ENCODE data around the gene RAPGEF2. TPM values are rescaled to one million over a fixed set of nuclear protein-coding genes. Genes with fewer than 3 reads are reported as not detected.
A peak's percentile ranks its signal among the peaks of the same experiment; 100 is the strongest.
"Not testable (repeated sequence)": the region's sequence is repeated elsewhere in the genome, so short reads cannot be mapped to it uniquely, and the experiment has no call there.

Gene RAPGEF2
- total RNA-seq, 2 donors from 2014 or later, result 13.6 to 21.3 TPM

DNA sequence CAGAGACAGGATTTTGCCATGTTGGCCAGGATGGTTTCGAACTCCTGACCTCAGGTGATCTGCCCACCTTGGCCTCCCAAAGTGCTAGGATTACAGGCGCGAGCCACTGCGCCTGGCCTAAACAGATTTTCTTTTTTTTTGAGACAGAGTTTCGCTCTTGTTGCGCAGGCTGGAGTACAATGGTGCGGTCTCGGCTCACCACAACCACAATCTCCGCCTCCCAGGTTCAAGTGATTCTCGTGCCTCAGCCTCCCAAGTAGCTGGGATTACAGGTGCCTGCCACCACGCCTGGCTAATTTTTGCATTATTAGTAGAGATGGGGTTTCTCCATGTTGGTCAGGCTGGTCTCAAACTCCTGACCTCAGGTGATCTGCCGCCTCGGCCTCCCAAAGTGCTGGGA is 25.9 kb upstream of the RAPGEF2 start:
- H3K9me3 Mint-ChIP-seq; H3K36me3 Mint-ChIP-seq (ENCODE audit: insufficient read depth in 2 of 2); ATAC-seq (replicated peaks in 1 of 2); DNase-seq; H3K27me3 Mint-ChIP-seq (ENCODE audit: low read depth); H3K27ac Mint-ChIP-seq: not testable (repeated sequence)
- Mint-ChIP-seq H3K4me3 (peak overlapping the region in 1 of 2 donors; percentile 24), H3K4me1 (ENCODE audit: low read depth) (peaks cover 30% of the 10 kb centered on the region)

DNA sequence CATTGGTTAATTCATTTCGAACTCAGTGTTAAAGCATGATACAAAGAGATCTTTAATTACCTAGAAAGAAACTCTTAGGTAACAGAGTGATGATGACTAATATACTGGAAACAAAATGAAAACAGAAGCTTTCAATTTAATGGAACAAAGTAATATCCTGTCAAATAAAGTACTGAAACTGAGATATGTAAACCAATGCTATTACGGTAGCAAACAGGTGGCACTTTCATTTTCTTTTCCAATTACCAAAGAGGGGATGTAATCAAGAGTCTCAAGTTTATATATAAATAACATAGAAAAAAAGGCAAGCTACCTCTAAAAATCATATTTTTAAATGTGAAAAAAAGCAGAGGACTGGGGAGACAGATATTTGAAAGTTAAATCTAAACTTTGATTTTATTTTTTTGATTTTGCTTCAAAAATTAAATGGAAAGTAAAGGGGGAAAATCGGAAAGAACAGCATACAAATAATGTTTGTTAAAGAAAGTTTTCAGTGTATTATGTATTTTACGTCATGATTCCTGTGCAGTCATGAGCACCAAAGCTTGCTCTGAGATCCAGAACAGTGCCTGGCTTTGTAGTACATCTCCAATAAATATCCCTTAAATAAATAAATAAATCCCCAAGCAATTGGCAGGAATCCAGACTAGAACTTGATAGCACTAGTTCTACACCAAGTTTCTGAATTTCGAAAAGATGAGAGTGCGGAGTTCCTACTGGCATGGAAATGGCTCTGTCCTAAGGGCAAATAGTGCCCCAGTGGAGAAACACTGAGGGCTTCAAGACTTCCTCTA is 25.0 kb upstream of the RAPGEF2 start:
- DNase-seq, result no peak
- Mint-ChIP-seq H3K4me1 (ENCODE audit: low read depth) (peaks cover 30% of the 10 kb centered on the region), H3K27me3 (ENCODE audit: low read depth) (no peaks in the 10 kb centered on the region), H3K9me3 (peaks cover 0 to 2% of the 10 kb centered on the region in 2 donors), H3K4me3 (peak overlapping the region; percentile 70 to 82), H3K36me3 (ENCODE audit: insufficient read depth in 2 of 2) (peaks cover 0 to 2% of the 10 kb centered on the region in 2 donors), H3K27ac (peak overlapping the region; percentile 94)
- peak; percentile 93 to 94 for ATAC-seq (replicated peaks in 1 of 2)

DNA sequence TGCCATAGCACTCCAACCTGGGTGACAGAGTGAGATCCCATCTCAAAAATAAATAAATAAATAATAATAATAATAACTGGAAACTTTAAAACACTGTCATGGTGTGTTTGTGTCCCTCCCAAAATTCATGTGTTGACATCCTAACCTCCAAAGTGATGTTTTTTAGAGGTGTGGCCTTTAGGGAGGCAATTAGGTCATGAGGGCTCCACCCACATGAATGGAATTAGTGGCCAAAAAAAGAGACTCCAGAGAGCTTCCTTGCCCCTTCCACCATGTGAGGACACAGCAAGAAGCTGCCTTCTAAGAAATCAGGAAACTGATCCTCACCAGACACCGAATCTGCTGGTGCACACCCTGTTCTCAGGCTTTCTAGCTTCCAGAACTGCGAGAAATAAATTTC is 23.8 kb upstream of the RAPGEF2 start:
- ATAC-seq (replicated peaks in 1 of 2) (no peak), DNase-seq (no peak)
- Mint-ChIP-seq H3K4me1 (ENCODE audit: low read depth) (peaks cover 30% of the 10 kb centered on the region), H3K4me3 (no peak overlapping the region), H3K36me3 (ENCODE audit: insufficient read depth in 2 of 2) (peaks cover 0 to 2% of the 10 kb centered on the region in 2 donors), H3K27ac (no peak overlapping the region), H3K9me3 (peaks cover 0 to 2% of the 10 kb centered on the region in 2 donors), H3K27me3 (ENCODE audit: low read depth) (no peaks in the 10 kb centered on the region)

DNA sequence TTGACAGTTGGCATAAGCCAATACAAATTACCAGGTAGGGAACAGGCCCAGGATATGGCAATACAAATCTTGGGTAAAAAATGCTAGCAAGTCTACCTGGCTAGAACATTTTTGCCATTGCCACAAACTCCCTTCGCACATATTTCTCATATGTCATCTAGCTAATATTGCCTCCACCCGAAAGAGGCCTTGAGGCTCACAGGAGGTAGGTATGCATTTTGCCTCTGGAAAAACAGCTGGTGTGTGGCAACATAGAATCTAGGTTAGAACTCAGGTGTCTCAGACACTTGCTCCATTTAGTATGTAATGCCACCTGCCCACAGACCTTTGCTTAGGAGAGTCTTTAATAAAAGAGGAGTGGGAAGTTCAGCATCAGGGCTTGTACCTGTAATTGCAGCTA is 16.3 kb upstream of the RAPGEF2 start:
- Mint-ChIP-seq H3K36me3 (ENCODE audit: insufficient read depth in 2 of 2) (no peaks in the 10 kb centered on the region), H3K4me3 (no peak overlapping the region), H3K27ac (no peak overlapping the region), H3K4me1 (ENCODE audit: low read depth) (no peaks in the 10 kb centered on the region), H3K27me3 (ENCODE audit: low read depth) (peaks cover 13% of the 10 kb centered on the region), H3K9me3 (peaks cover 0 to 3% of the 10 kb centered on the region in 2 donors)
- DNase-seq, result no peak
- no peak for ATAC-seq (replicated peaks in 1 of 2)

DNA sequence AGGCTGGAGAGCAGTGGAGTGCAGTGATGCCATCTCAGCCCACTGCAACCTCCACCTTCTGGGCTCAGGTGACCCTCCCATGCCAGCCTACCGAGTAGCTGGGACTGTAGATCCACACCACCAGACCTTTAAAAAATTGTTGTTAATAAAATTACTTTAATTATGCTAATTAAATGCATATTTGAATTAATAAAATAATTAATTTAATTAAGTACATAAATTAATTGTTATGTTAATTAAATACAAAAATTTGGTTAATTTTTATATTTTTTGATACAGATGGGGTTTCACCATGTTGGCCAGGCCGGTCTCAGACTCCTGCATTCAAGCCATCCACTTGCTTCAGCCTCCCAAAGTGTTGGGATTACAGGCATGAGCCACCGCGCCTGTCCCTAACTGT is 12.6 kb upstream of the RAPGEF2 start:
- no peak overlapping the region for H3K4me3 Mint-ChIP-seq
- H3K36me3 Mint-ChIP-seq (ENCODE audit: insufficient read depth in 2 of 2), result no peaks in the 10 kb centered on the region

DNA sequence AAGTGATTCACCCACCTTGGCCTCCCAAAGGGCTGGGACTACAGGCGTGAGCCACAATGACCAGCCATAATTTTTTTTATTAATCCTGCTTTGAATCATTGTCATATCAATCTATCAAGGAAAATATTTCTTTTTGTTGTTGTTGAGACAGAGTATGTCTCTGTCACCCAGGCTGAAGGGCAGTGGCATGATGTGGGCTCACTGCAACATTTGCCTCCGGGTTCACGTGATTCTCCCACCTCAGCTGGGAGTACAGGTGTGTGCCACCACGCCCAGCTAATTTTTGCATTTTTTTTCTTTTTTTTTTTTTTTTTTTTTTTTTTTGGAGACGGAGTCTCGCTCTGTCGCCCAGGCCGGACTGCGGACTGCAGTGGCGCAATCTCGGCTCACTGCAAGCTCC is 8.7 kb upstream of the RAPGEF2 start:
- peaks cover 11% of the 10 kb centered on the region for H3K27me3 Mint-ChIP-seq (ENCODE audit: low read depth)
- not testable (repeated sequence) for H3K9me3 Mint-ChIP-seq; H3K4me3 Mint-ChIP-seq; H3K36me3 Mint-ChIP-seq (ENCODE audit: insufficient read depth in 2 of 2); H3K4me1 Mint-ChIP-seq (ENCODE audit: low read depth); H3K27ac Mint-ChIP-seq; DNase-seq; ATAC-seq (replicated peaks in 1 of 2)

More for the DNA sequence above, 12.6 kb upstream of the RAPGEF2 start:
- H3K4me1 Mint-ChIP-seq (ENCODE audit: low read depth), result no peaks in the 10 kb centered on the region
- ATAC-seq (replicated peaks in 1 of 2) (no peak), DNase-seq (no peak)
- no peak overlapping the region for H3K27ac Mint-ChIP-seq
- peaks cover 19% of the 10 kb centered on the region for H3K27me3 Mint-ChIP-seq (ENCODE audit: low read depth)
- peaks cover 0 to 3% of the 10 kb centered on the region in 2 donors for H3K9me3 Mint-ChIP-seq

DNA sequence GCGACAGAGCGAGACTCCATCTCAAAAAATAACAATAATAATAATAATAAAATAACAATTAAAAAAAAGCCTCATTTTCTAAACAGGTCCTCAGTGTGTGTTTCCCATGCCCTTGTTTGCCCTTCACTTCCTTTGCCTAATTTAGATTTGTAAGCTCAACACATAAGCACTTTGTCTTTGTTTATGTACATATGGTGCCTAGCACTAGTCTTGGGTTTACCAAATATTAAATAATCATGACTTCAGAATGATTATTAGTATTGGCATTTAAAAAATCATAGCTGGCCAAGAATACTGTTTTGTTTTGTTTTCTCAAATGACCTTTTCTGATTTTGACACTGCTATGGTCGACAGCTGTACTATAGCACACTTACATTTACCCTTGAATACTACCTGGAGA is 6.4 kb upstream of the RAPGEF2 start:
- H3K36me3 Mint-ChIP-seq (ENCODE audit: insufficient read depth in 2 of 2), result no peaks in the 10 kb centered on the region
- H3K4me1 Mint-ChIP-seq (ENCODE audit: low read depth), result peaks cover 13% of the 10 kb centered on the region
- no peak overlapping the region for H3K4me3 Mint-ChIP-seq
- DNase-seq (no peak), ATAC-seq (replicated peaks in 1 of 2) (no peak)
- no peaks in the 10 kb centered on the region for H3K9me3 Mint-ChIP-seq
- peaks cover 23% of the 10 kb centered on the region for H3K27me3 Mint-ChIP-seq (ENCODE audit: low read depth)
- H3K27ac Mint-ChIP-seq, result no peak overlapping the region

DNA sequence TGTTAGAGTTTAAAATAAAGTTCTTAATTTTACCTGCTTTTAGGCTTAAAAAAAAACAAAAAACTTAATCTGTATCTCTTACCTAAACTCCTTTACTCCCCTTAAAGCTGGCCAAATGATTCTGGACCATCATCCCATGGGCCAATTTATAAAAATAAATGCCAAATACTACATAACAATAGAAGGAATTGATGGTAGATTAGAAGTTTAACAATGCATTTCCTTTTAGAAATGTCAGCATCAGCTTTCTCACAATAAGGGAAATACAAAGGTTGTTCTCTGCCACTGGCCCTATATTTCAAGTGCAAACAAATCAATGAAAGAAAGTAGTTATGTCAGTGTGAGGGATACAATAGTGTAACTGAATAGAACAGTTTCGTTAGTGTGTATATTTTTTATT is 5.7 kb upstream of the RAPGEF2 start:
- Mint-ChIP-seq H3K27me3 (ENCODE audit: low read depth) (peaks cover 30% of the 10 kb centered on the region), H3K4me1 (ENCODE audit: low read depth) (peaks cover 20% of the 10 kb centered on the region), H3K27ac (no peak overlapping the region), H3K4me3 (no peak overlapping the region), H3K36me3 (ENCODE audit: insufficient read depth in 2 of 2) (no peaks in the 10 kb centered on the region), H3K9me3 (no peaks in the 10 kb centered on the region)
- DNase-seq (no peak), ATAC-seq (replicated peaks in 1 of 2) (no peak)

DNA sequence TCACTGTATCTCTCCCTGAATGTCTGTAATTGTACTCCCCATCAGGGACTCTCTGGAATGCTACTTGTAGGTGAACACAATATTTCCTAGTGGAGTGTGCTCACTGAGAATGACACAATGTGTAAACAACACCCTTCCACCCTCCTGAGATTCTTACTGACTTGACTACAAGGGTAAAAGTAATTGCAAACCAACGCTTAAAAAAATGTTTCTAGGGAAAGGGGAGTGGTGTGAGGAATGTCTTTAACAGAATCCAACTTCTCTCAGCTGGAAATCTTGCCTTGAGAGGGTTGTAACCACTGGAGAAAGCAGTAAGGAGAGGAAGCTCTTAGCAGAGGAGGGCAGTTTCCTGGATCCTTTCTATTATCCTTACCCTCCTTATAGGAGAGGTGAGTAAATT is 5.1 kb upstream of the RAPGEF2 start:
- peaks cover 28% of the 10 kb centered on the region for H3K27me3 Mint-ChIP-seq (ENCODE audit: low read depth)
- DNase-seq (no peak), ATAC-seq (replicated peaks in 1 of 2) (no peak)
- no peaks in the 10 kb centered on the region for H3K36me3 Mint-ChIP-seq (ENCODE audit: insufficient read depth in 2 of 2)
- peaks cover 23% of the 10 kb centered on the region for H3K4me1 Mint-ChIP-seq (ENCODE audit: low read depth)
- H3K9me3 Mint-ChIP-seq, result no peaks in the 10 kb centered on the region
- no peak overlapping the region for H3K27ac Mint-ChIP-seq
- H3K4me3 Mint-ChIP-seq, result no peak overlapping the region

DNA sequence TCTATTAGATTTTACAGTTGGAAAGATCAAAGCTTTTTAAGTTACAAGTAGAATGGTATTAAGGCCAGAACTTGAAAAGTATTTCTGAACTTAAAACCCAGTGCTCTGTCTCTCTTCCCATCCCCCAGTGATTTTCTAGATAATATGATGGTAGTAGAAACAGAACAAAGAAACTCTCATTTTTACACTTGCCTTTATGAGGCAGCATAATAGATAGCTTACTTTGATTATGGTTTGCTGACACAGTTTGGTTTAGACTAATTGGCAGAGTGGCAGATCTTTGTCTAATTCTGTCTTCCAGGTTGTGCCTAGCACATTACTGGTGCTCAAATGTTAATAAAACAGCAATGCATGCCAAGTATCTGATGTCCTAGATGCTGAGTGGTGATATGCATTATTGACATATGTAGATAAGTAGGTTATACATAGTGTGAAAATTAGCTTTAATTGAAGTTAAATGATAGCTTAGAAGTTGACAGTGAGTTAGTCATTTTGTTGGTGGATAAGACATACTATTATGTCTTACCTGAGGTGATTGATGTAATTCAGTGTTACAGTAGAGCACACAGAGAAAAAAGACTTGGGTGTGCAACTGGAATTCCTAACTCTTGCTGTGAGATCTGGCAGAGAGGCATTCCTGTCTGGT is 4.3 kb upstream of the RAPGEF2 start:
- Mint-ChIP-seq H3K27ac (no peak overlapping the region), H3K9me3 (no peaks in the 10 kb centered on the region), H3K4me1 (ENCODE audit: low read depth) (peaks cover 23% of the 10 kb centered on the region), H3K36me3 (ENCODE audit: insufficient read depth in 2 of 2) (no peaks in the 10 kb centered on the region), H3K27me3 (ENCODE audit: low read depth) (peaks cover 28% of the 10 kb centered on the region), H3K4me3 (no peak overlapping the region)
- ATAC-seq (replicated peaks in 1 of 2) (no peak), DNase-seq (no peak)

DNA sequence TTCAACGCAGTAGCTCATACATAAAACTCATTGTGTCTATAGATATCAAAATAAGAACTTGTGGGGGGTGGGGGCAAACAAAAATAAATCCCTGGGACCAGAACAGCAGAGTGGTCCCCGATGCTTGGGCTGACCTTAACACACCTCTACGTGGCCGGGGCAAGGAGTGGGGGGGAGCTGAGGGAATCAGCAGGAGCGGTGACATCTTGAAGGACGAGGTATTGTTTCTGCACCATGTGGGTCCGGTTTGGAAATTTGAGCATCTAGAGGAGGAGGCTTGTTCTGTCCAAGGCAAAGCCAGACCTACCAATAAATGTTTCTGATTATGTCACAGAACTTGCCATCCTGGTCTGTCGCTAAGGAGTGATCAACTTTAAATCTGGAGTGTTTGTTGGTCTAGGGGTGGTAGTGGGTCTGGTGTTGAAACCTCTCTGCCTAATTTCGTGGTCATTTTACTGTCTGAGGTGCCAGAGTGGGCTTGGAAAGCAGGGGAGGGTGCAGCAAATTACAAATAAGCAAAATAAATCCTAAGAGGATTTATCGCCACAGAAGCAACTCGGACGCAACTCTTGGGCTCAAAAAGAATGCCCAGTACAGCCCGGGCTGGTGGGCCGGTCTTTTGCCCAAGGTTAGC is 774 bp upstream of the RAPGEF2 start:
- no peak for ATAC-seq (replicated peaks in 1 of 2)
- peaks cover 28% of the 10 kb centered on the region for H3K27me3 Mint-ChIP-seq (ENCODE audit: low read depth)
- no peaks in the 10 kb centered on the region for H3K9me3 Mint-ChIP-seq
- H3K27ac Mint-ChIP-seq, result no peak overlapping the region
- H3K4me1 Mint-ChIP-seq (ENCODE audit: low read depth), result peaks cover 49% of the 10 kb centered on the region
- peak overlapping the region; percentile 76 to 88 for H3K4me3 Mint-ChIP-seq
- H3K36me3 Mint-ChIP-seq (ENCODE audit: insufficient read depth in 2 of 2), result no peaks in the 10 kb centered on the region
- no peak for DNase-seq

DNA sequence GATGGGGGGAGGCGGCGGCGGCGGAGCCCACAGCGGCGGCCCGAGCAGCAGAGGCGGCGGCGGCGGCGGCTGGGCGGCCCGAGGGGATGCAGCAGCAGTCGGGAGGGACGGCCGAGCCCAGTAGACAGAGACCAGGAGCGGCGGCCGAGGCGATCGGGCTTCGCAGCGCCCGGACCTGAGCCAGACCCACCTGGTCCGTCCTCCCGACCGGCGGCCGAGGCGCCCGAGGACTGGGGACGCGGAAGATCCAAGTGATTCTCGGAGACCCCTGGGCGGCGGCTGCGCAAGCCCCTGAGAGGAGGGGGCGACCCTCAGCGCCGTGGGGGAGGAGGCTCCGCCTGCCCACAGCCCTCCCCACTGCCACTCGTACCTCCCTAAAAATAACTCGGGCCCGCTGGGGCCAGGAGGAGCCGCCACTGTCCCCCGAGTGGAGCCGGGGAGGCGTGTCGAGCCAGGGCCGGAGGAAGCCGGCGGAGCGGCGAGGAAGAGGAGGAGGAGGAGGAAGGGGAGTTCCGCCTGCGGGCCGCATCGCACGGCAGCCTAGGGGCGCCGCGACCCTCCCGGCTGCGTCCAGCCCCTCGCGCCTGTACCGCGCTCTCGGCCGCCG is 608 bp downstream of the RAPGEF2 start:
- ATAC-seq (replicated peaks in 1 of 2) (peak; percentile 33), DNase-seq (peak; percentile 51 to 55)
- Mint-ChIP-seq H3K4me3 (peak overlapping the region; percentile 66 to 73), H3K4me1 (ENCODE audit: low read depth) (peaks cover 62% of the 10 kb centered on the region), H3K27me3 (ENCODE audit: low read depth) (peaks cover 22% of the 10 kb centered on the region), H3K27ac (no peak overlapping the region), H3K36me3 (ENCODE audit: insufficient read depth in 2 of 2) (no peaks in the 10 kb centered on the region), H3K9me3 (no peaks in the 10 kb centered on the region)
